Right lobe of liver (tissue), 6 donors: Measurements from ENCODE around the gene ATXN1. TPM values are rescaled to one million over a fixed set of nuclear protein-coding genes. Genes with fewer than 3 reads are reported as not detected.

ENCODE experiments used
- ATAC-seq, 4 donors: fragments of 200-7000 bp; cut with Tn5 transposase; one replicate each; pipeline ENCODE4 v1.9.1; 2020; ENCODE audit warnings: mild to moderate bottlenecking in 4 of 4, moderate library complexity in 4 of 4
- DNase-seq, 3 donors: peaks; one replicate each; pipeline ENCODE4 v3.0.0-alpha.2; 2020
- H3K27ac ChIP-seq, 3 donors: fragments of 200-600 bp; one replicate each; pipeline ENCODE4 v1.8.0; 2022
- H3K27me3 ChIP-seq, 2 donors: fragments of 200-600 bp; one replicate each; pipeline ENCODE4 v1.8.0; 2022
- H3K36me3 ChIP-seq, 4 donors: fragments of 200-600 bp; sonication (generic) in 1 of 4; one replicate each; pipeline versions ENCODE4 v1.5.1 to v1.8.0; 2017 to 2022; ENCODE audit warnings: control low read depth in 1 of 4
- H3K4me1 ChIP-seq, 4 donors: fragments of 200-600 bp; sonication (generic) in 1 of 4; one replicate each; pipeline versions ENCODE4 v1.5.1 to v1.8.0; 2017 to 2022; ENCODE audit warnings: control low read depth in 1 of 4
- H3K4me3 ChIP-seq, 3 donors: fragments of 200-600 bp; one replicate each; pipeline ENCODE4 v1.8.0; 2022
- H3K9me3 ChIP-seq, 4 donors: fragments of 200-600 bp; sonication (generic) in 1 of 4; one replicate each; pipeline versions ENCODE4 v1.5.1 to v1.8.0; 2017 to 2022; ENCODE audit warnings: control low read depth in 1 of 4
- POLR2A ChIP-seq: fragments of 450-650 bp; IDR thresholded peaks from one replicate; pipeline ENCODE4 v1.6.1; 2017; ENCODE audit warnings: antibody characterized with exemption, mild to moderate bottlenecking
- WGBS: methylation state at CpG from one replicate; pipeline ENCODE4 v1.1.6; 2018; ENCODE audit warnings: low coverage, low lambda C conversion rate; ENCODE audit not compliant: insufficient coverage; ENCODE audit errors: missing lambda C conversion rate; 5-methylcytosine and 5-hydroxymethylcytosine counted together
- intact Hi-C, 2 donors: fragments of 100-400 bp; cut with DNase I; formaldehyde crosslinking; loops; one replicate each; pipeline versions ENCODE4 v1.11.2 to v1.14.1; 2022
- total RNA-seq, 6 experiments: library from RNA; depleted of rRNA in 2 of 6; stranded (reverse); fragments of >200 nt in 2 of 6; fragmentation: NEBNext Ultra II Directional in 3 of 6; extraction: Animal tissue kit (Norgen Biotek cat#: 25700) in 3 of 6; gene quantifications; one replicate each; pipeline versions ENCODE4 v1.1.0 to v1.2.4, GENCODE V29; 2016 to 2023
- TF ChIP-seq, protein P1 (sequence below), 4 donors: fragments of 200-600 bp in 3 of 4; fragments of 450-650 bp in 1 of 4; IDR thresholded peaks; one replicate each; pipeline versions ENCODE4 v1.5.1 to v1.8.0; 2016 to 2022; ENCODE audit warnings: antibody characterized with exemption in 4 of 4, mild to moderate bottlenecking in 2 of 4
- donor health status: DM: no; HTN: yes; CAD: no.
- donor health status: DM: no; HTN: no; CAD: no.
- donor health status: DM: no; HTN: no; CAD: no.
- donor health status: DM: no; HTN: yes; CAD: no.
- donor health status: DM: no; HTN: yes; CAD: no.

ATXN1 gene
- total RNA-seq, 6 experiments from 2014 or later = 23.2 to 28.7 (median 25.0) TPM

DNA sequence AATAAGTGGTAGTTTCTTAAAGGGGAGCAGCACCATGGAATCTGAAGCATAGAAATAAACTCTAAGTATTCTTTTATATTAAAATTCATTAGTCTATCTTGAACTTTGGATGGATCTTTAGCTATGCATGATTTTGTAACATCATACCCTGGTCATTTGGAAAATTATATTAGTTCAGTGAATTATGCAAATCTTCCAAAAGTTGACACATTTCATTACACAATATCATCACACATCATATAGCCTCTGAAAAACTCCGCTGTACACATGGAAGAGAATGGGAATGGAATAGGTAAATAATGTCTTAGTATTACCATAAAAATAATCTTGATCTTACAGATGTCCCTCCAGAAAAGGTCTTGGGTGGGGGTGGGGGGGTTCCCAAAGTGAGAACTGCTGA lies 96.1 kb downstream of the ATXN1 start:
- WGBS = 93% methylated on average over 1 of the region's 1 CpG
- Histone ChIP-seq H3K27me3 (no peaks in the 10 kb centered on the region), H3K9me3 (no peaks in the 10 kb centered on the region), H3K4me1 (peaks cover 0 to 10% (median 2%) of the 10 kb centered on the region in 4 donors), H3K4me3 (no peak overlapping the region), H3K27ac (no peak overlapping the region), H3K36me3 (no peaks in the 10 kb centered on the region)
- DNase-seq = no peak
- ATAC-seq = no peak
- intact Hi-C loops = no loop called here
- TF ChIP-seq, protein P1, sequence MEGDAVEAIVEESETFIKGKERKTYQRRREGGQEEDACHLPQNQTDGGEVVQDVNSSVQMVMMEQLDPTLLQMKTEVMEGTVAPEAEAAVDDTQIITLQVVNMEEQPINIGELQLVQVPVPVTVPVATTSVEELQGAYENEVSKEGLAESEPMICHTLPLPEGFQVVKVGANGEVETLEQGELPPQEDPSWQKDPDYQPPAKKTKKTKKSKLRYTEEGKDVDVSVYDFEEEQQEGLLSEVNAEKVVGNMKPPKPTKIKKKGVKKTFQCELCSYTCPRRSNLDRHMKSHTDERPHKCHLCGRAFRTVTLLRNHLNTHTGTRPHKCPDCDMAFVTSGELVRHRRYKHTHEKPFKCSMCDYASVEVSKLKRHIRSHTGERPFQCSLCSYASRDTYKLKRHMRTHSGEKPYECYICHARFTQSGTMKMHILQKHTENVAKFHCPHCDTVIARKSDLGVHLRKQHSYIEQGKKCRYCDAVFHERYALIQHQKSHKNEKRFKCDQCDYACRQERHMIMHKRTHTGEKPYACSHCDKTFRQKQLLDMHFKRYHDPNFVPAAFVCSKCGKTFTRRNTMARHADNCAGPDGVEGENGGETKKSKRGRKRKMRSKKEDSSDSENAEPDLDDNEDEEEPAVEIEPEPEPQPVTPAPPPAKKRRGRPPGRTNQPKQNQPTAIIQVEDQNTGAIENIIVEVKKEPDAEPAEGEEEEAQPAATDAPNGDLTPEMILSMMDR (IDR thresholded peaks at IDR 0.05) = no peak
- TF ChIP-seq POLR2A = no peak

DNA sequence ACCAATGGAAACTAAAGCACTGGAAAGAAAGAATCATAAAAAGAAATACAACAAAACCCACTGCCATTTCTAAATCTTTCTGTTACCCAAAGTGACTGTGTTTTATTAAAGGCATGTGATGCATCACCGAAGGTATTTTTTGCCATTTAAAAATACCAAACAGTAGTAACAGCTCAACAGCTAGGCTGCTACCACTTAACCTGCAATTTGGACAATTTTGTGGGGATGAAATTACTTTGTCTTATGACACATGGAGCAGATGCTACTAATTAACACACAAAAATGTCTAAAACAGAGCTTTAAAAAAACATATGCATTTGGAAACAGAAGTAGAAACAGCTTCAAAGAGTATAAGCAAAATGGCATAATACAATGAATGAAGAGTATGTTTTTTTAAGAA lies 97.4 kb downstream of the ATXN1 start:
- TF ChIP-seq POLR2A = no peak
- TF ChIP-seq, protein P1 (IDR thresholded peaks at IDR 0.05) = no peak
- no peaks in the 10 kb centered on the region for H3K9me3 ChIP-seq
- ATAC-seq (no peak), DNase-seq (no peak)
- no peak overlapping the region for H3K27ac ChIP-seq
- intact Hi-C loops = no loop called here
- WGBS = 94% methylated on average over 1 of the region's 1 CpG
- no peaks in the 10 kb centered on the region for H3K36me3 ChIP-seq
- no peaks in the 10 kb centered on the region for H3K27me3 ChIP-seq
- peaks cover 0 to 16% (median 0%) of the 10 kb centered on the region in 4 donors for H3K4me1 ChIP-seq
- no peak overlapping the region for H3K4me3 ChIP-seq

DNA sequence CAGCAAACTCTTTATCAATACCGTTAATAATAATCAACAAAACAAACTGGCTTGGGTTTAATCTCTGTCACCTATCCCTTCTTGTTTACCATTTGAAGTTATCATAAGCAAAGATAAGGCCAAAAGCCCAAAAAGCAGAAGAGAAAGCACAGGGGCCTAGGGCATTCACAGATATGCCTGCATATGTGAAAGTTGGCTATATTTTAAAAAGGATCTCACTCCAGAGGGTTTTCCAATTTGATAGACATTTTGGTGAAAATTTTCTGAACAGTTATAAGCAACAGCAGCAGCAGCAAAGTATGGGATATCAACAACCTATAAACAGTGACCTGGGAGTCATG lies 101.1 kb downstream of the ATXN1 start:
- peaks cover 0 to 18% (median 0%) of the 10 kb centered on the region in 4 donors for H3K4me1 ChIP-seq
- DNase-seq (no peak), ATAC-seq (peak in 2 of 4 donors; percentile 36 to 49)
- H3K4me3 ChIP-seq = no peak overlapping the region
- H3K9me3 ChIP-seq = no peaks in the 10 kb centered on the region
- no peaks in the 10 kb centered on the region for H3K27me3 ChIP-seq
- intact Hi-C loops = no loop called here
- no peak overlapping the region for H3K27ac ChIP-seq
- peaks cover 0 to 5% (median 0%) of the 10 kb centered on the region in 4 donors for H3K36me3 ChIP-seq
- 16% methylated on average over 1 of the region's 1 CpG for WGBS
- TF ChIP-seq POLR2A = no peak
- TF ChIP-seq, protein P1 (IDR thresholded peaks at IDR 0.05) = no peak

DNA sequence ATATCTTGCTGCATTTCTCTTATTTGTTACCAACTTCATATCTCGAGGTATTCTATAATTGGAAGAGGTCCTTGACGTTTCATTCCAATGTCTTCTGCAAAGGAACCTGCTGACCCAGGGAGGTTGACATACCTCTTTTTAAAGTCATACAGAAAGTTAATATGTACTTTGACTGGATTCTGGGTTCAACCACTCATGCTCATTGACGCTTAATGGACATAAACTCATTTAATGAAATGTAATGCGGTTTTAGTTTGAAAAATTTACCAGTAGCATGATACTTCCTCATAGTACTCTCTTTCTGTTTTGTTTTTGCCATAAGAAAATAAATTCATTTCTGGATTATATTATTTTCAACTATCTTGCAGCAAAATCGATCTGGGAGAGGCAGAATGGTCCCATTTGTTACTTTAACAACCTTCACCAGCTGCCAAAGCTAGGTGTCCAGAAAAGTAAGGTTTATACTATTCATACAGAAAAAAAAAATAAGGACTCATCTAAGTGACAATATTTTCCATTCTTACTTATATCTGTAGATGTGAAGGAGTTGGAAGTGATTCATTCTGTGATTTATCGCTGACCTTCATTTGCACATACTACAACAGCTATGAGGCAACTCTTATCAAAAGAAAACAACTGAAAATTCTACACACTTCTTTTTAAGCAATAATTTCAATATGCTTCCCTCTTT lies 101.6 kb downstream of the ATXN1 start:
- ATAC-seq (peak in 2 of 4 donors; percentile 39 to 73), DNase-seq (no peak)
- no peak overlapping the region for H3K27ac ChIP-seq
- no peaks in the 10 kb centered on the region for H3K27me3 ChIP-seq
- no peaks in the 10 kb centered on the region for H3K9me3 ChIP-seq
- WGBS = 45% methylated on average over 6 of the region's 6 CpGs
- peaks cover 0 to 18% (median 0%) of the 10 kb centered on the region in 4 donors for H3K4me1 ChIP-seq
- peaks cover 0 to 10% (median 0%) of the 10 kb centered on the region in 4 donors for H3K36me3 ChIP-seq
- H3K4me3 ChIP-seq = no peak overlapping the region
- TF ChIP-seq, protein P1 (IDR thresholded peaks at IDR 0.05) = no peak
- TF ChIP-seq POLR2A = no peak
- intact Hi-C loops = no loop called here
